NB4 (cell line): ENCODE results near the gene SUCLG2.

Experiments used
- DNase-seq: peaks from one replicate; pipeline ENCODE4 v3.0.0; 2010; ENCODE audit warnings: low read depth
- H3K4me3 ChIP-seq: one replicate; pipeline ENCODE4 v1.5.1; 2011; ENCODE audit warnings: mild to moderate bottlenecking, low read depth, low read length, moderate library complexity
- MAX ChIP-seq: IDR thresholded peaks from 2 replicates; pipeline ENCODE4 v1.6.1; 2011; ENCODE audit warnings: low read depth, low read length
- MYC ChIP-seq: IDR thresholded peaks from 2 replicates; pipeline ENCODE4 v1.6.1; 2011; ENCODE audit warnings: low read depth, low read length
- POLR2A ChIP-seq: IDR thresholded peaks from 2 replicates; pipeline ENCODE4 v1.6.1; 2011; ENCODE audit warnings: mild to moderate bottlenecking; ENCODE audit not compliant: insufficient read length; ENCODE audit errors: extremely low read depth
- TF ChIP-seq, protein P1 (sequence below): IDR thresholded peaks from one replicate; pipeline ENCODE4 v1.5.1; 2012; ENCODE audit warnings: low read depth, low read length

The SUCLG2 gene

DNA sequence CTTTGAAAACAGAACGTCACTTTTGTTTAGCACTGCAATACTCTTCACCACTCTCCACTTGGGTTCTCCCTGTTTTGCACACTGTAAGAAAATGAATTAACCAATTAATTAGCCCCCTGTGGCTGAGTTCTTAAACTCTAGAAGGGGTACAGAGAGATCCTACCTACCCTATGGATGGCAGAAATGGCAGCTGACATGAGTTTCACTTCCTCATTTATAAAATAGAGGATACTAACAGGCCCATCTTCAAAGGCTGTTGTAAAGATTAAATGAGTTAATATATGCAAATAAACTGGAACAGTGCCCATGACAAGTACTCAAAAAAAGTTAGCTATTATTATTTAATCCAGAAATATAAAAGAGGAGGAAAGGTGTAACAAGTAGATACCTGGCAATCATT, 36.9 kb downstream of the SUCLG2 start:
- TF ChIP-seq MAX = no peak
- TF ChIP-seq, protein P1, sequence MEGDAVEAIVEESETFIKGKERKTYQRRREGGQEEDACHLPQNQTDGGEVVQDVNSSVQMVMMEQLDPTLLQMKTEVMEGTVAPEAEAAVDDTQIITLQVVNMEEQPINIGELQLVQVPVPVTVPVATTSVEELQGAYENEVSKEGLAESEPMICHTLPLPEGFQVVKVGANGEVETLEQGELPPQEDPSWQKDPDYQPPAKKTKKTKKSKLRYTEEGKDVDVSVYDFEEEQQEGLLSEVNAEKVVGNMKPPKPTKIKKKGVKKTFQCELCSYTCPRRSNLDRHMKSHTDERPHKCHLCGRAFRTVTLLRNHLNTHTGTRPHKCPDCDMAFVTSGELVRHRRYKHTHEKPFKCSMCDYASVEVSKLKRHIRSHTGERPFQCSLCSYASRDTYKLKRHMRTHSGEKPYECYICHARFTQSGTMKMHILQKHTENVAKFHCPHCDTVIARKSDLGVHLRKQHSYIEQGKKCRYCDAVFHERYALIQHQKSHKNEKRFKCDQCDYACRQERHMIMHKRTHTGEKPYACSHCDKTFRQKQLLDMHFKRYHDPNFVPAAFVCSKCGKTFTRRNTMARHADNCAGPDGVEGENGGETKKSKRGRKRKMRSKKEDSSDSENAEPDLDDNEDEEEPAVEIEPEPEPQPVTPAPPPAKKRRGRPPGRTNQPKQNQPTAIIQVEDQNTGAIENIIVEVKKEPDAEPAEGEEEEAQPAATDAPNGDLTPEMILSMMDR = no peak
- no peak for TF ChIP-seq POLR2A
- no peak for TF ChIP-seq MYC
- H3K4me3 ChIP-seq = no peak overlapping the region
- peak; percentile 22 for DNase-seq

DNA sequence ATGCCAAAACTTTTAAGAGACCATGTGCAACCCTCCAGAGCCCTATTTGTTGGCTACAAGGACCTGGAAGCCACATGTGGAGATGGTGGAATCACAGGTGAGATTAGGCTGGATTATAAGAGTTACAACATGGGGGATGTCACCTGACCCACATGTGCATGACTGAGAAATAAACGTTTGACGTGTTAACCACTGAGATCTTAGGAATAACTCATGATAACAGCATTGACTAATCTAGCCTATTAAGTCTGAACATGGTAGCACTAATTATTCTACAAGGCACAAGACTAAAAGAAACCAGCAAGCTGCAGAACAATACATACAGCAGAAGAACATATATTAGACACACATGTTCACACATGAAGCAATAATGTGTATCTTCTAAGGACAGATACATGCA, 38.4 kb downstream of the SUCLG2 start:
- H3K4me3 ChIP-seq = no peak overlapping the region
- DNase-seq = no peak
- TF ChIP-seq POLR2A = no peak
- TF ChIP-seq MYC = no peak
- no peak for TF ChIP-seq MAX
- TF ChIP-seq, protein P1 = no peak

DNA sequence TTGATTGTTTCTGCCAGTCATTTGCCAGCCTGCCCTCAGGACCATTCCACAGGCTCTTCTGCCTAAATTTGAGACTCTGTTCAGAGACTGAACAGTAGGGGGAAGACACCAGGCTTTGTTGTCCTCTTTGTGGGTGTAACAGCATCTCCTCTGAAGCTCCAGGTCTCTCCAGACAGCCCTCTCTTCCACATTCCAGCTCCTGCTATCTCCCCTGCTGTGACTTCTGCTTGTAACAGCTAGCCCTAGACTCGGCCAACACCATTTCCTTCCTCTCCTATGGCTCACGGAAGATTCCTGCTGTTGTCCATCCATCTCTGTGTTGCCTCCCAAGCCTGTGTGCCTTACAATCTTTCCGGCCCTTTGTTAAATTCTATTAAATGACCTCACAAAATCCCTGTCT, 40.2 kb downstream of the SUCLG2 start:
- TF ChIP-seq MYC = no peak
- TF ChIP-seq, protein P1 = no peak
- no peak for TF ChIP-seq MAX
- no peak for DNase-seq
- H3K4me3 ChIP-seq = no peak overlapping the region

DNA sequence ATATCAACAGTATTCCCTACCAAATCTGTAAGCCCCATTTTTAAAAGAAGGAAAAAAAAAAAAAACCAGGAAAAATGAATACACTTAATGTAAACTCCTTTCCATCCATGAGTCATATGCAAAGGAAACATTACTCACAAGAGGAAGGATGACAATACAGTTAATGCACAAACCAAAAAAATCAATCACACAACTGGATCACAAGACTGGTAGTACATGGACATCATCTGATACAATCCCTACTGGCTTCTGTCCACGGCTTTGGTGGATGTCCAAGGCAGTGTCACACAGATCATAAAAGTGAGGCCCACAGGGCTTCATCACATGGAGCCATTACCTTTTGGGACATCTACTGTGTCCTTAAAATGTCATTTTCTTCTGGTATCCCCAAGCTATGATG, 44.0 kb downstream of the SUCLG2 start:
- DNase-seq = no peak
- H3K4me3 ChIP-seq = no peak overlapping the region
- TF ChIP-seq MYC (no peak), MAX (no peak)
- TF ChIP-seq, protein P1 = no peak

DNA sequence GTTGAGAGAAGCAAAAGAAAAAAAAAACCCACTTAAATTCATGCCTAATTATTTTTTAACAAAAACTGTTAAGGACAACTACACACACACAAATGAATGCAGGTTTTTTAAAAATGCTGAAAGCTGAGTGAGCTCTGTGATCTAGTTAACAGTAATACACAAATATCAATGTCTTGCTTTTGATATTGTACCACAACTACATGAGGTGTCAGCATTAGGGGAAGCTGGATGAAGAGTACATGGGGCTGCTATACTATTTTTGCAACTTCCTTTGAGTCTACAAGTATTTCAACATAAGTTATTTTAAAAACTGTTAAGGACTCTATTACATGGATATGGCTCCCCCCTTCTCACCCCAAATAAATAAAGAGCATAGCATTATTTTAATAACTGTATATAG, 44.7 kb downstream of the SUCLG2 start:
- H3K4me3 ChIP-seq = no peak overlapping the region
- no peak for TF ChIP-seq MAX
- no peak for TF ChIP-seq POLR2A
- no peak for TF ChIP-seq MYC
- TF ChIP-seq, protein P1 = no peak
- no peak for DNase-seq

DNA sequence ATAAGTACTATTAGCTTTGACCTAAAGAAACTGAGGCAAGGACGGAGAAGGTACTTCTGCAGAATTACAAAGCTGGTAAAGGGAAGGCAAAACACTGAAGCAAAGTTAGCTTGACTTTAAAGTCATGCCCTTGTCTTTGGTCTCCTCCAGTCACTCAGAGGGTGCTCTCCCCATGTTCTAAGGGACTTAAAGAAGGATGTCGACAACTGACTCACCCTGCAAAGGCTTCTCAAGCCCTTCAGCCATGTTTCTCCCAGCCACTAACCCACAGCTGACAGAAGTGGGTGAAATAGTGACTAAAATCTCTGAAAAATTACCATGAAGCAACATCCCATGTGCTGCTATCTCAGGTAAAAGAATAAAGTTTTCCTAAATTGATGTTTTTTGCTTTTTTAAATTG, 46.4 kb downstream of the SUCLG2 start:
- H3K4me3 ChIP-seq = no peak overlapping the region
- TF ChIP-seq MYC (no peak), MAX (no peak), POLR2A (no peak)
- TF ChIP-seq, protein P1 = no peak
- DNase-seq = no peak
